ENCODE data around the gene HRH3. TPM values are rescaled to one million over a fixed set of nuclear protein-coding genes. Genes with fewer than 3 reads are reported as not detected.

HRH3 gene
- total RNA-seq, 1 experiment from 2014 or later: 1.8 TPM

GRCh38 chr20:62238569-62239277, 18.6 kb upstream of the HRH3 start:
- H3K9me3 Mint-ChIP-seq: peaks cover 0 to 1% of the 10 kb centered on the region in 2 experiments; a peak in 2 of 5 replicates

More at GRCh38 chr20:62238569-62239277, 18.6 kb upstream of the HRH3 start:
- Histone ChIP-seq H2BK20ac (ENCODE audit: low read depth, low read length, poor library complexity, severe bottlenecking) (no peak overlapping the region), H3K27me3 (ENCODE audit: insufficient read depth, low read length) (no peaks in the 10 kb centered on the region), H3K4ac (ENCODE audit: low read depth, low read length) (no peak overlapping the region), H3K14ac (ENCODE audit: insufficient read depth, low read length) (no peak overlapping the region), H2BK120ac (ENCODE audit: low read depth, low read length, poor library complexity, severe bottlenecking) (no peak overlapping the region), H2AK5ac (ENCODE audit: insufficient read length, low read length) (no peak overlapping the region), H3K18ac (ENCODE audit: insufficient read length, low read depth, low read length) (no peak overlapping the region), H4K20me1 (ENCODE audit: control insufficient read depth, insufficient read depth, insufficient read length) (no peaks in the 10 kb centered on the region), H3K9me3 (ENCODE audit: control insufficient read depth, low read depth, low read length) (no peaks in the 10 kb centered on the region), H3K4me1 (ENCODE audit: insufficient read depth, low read length) (no peaks in the 10 kb centered on the region), H4K8ac (replicated peaks; ENCODE audit: insufficient read length, low read depth, low read length) (no peak overlapping the region), H2BK5ac (ENCODE audit: insufficient read length, low read length) (no peak overlapping the region), H2AFZ (ENCODE audit: low read length) (no peak overlapping the region), H3K23me2 (ENCODE audit: insufficient read length, low read depth, low read length, poor library complexity, severe bottlenecking) (peaks cover 7% of the 10 kb centered on the region), H2BK15ac (ENCODE audit: low read depth, low read length) (no peak overlapping the region), H4K91ac (ENCODE audit: insufficient read length, low read depth, low read length) (no peak overlapping the region), H3K23ac (ENCODE audit: insufficient read length, low read depth, low read length) (no peak overlapping the region), H3T11ph (ENCODE audit: low read length) (no peak overlapping the region), H3K79me2 (ENCODE audit: insufficient read depth, low read length) (peaks cover 10% of the 10 kb centered on the region; the same call in 1 of the 2 replicates), H3K56ac (ENCODE audit: insufficient read length, low read depth, low read length) (no peak overlapping the region), H3K9ac (ENCODE audit: extremely low read depth, insufficient read length, low read length) (peak overlapping the region; percentile 48), H2BK12ac (ENCODE audit: insufficient read length, low read depth, low read length) (no peak overlapping the region), H3K79me1 (ENCODE audit: insufficient read depth, low read depth, low read length, poor library complexity, severe bottlenecking) (peaks cover 2% of the 10 kb centered on the region), H3K4me2 (ENCODE audit: insufficient read depth, insufficient read length, low read length) (peak overlapping the region; percentile 74), H3K27ac (ENCODE audit: insufficient read length, low read depth, low read length) (no peak overlapping the region), H4K5ac (ENCODE audit: insufficient read length, low read depth, low read length) (no peak overlapping the region)
- DNase-seq: no peak
- H3K4me3 Mint-ChIP-seq: peak overlapping the region; percentile 81 to 86
- no peak for TF ChIP-seq CTCF (conservative IDR thresholded peaks at IDR 0.05)
- peaks cover 16 to 33% of the 10 kb centered on the region in 2 experiments for H3K4me1 Mint-ChIP-seq
- WGBS (ENCODE audit: extremely low coverage, insufficient read length, low lambda C conversion rate): no CpG with 5 or more reads among the region's 70 CpGs
- H3K27me3 Mint-ChIP-seq (ENCODE audit: low read depth): peaks cover 3% of the 10 kb centered on the region
- peak overlapping the region in 1 of 3 experiments; percentile 53; a peak in 1 of 7 replicates for H3K27ac Mint-ChIP-seq
- H3K36me3 Mint-ChIP-seq (ENCODE audit: insufficient read depth in 1 of 3, low read depth in 3 of 3): peaks cover 0 to 20% (median 15%) of the 10 kb centered on the region in 3 experiments; a peak in 6 of 7 replicates
